Esophagus muscularis mucosa (tissue), 3 donors: ENCODE measurements around the gene BCL11B.

Experiments used
- EP300 ChIP-seq: sonication (generic); formaldehyde crosslinking; IDR thresholded peaks from one replicate; pipeline ENCODE4 v1.6.1; 2017; ENCODE audit warnings: antibody characterized with exemption
- POLR2AphosphoS5 ChIP-seq, 2 donors: sonication (generic); formaldehyde crosslinking; IDR thresholded peaks; one replicate each; pipeline ENCODE4 v1.6.1; 2017; ENCODE audit warnings: antibody characterized with exemption in 2 of 2

DNA sequence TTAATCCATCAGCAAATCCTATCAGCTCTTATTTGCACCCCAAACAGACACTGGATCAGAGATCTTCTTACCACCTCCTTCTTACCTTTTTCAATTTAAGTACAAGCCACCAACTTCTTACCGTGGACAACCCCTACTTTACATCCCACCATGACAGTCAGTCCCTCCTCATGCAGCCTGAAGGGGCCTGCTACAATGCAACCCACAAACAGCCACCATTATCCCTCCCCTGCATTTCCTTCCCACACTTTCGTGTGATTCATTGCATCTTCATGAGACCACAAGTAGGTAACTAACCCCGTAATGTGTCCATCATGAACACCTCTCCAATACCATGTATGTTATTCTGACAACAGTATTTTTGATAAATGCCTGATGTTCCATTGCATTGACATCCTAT, 108.6 kb downstream of the BCL11B start:
- no peak for TF ChIP-seq POLR2AphosphoS5 (IDR thresholded peaks at IDR 0.05)
- no peak for TF ChIP-seq EP300
